ENCODE results near the gene TNNC2.

The TNNC2 gene

DNA sequence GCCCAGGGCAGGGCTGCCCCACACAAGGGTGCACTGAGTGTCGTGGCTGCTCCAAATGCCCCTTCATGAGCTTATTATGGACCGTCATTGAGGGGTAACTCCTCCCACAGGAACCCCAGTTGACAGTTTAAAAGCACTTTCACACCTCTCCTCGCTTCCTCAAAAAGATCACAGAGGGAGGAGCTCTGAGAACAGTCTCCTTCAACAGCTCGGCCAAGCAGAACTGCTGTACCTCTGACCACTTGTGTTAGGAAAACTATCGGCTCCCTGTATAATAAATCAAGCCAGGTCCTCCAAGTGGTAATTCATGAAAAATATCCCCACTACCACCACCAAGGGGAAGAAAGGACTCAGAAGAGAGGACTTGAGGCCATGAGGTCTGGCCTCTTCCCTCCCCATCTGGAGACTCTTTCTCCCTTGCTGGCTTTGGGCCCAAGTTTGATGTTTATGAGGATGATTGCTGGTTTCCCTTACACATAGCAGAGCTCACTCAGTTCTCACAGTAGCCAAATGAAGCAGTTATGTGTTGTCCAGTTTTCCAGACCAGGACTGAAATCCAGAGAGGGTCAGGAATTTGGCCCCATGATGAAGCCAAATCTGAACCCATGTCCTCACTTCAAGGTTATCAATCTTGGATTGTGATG is 15.2 kb upstream of the TNNC2 start:
- H3K27ac ChIP-seq (ENCODE audit: low read depth, low read length): no peak overlapping the region
- no peak overlapping the region for H2BK5ac ChIP-seq (ENCODE audit: low read length)
- H3K36me3 ChIP-seq (ENCODE audit: control insufficient read depth, insufficient read depth, low read length): peaks cover 2% of the 10 kb centered on the region
- no peak overlapping the region for H2BK15ac ChIP-seq (replicated peaks; ENCODE audit: low read depth)
- no peak overlapping the region for H3K4ac ChIP-seq (ENCODE audit: low read depth, low read length)
- no peak overlapping the region for H4K5ac ChIP-seq (ENCODE audit: low read length)
- H3K23ac ChIP-seq (ENCODE audit: low read length): no peak overlapping the region
- no peaks in the 10 kb centered on the region for H3K79me1 ChIP-seq (ENCODE audit: low read length)
- H2AK5ac ChIP-seq (ENCODE audit: low read length): no peak overlapping the region
- H4K8ac ChIP-seq (ENCODE audit: low read depth, low read length): no peak overlapping the region
- no peak for DNase-seq
- H2BK120ac ChIP-seq (ENCODE audit: low read depth, low read length): no peak overlapping the region
- no peak overlapping the region for H3K56ac ChIP-seq (ENCODE audit: low read length)
- H3K9ac ChIP-seq (ENCODE audit: low read length): no peak overlapping the region
- H3K27me3 ChIP-seq (ENCODE audit: insufficient read depth, low read length, poor library complexity): no peaks in the 10 kb centered on the region
- H3K4me1 ChIP-seq (ENCODE audit: control insufficient read depth, low read depth, low read length): no peaks in the 10 kb centered on the region
- H3K4me3 ChIP-seq (ENCODE audit: low read length): no peak overlapping the region
- no CpG with 5 or more reads among the region's 5 CpGs for WGBS (ENCODE audit: extremely low coverage, insufficient coverage, low lambda C conversion rate)
- no peak overlapping the region for H3K18ac ChIP-seq (ENCODE audit: low read length)
- no peaks in the 10 kb centered on the region for H3K79me2 ChIP-seq (ENCODE audit: control insufficient read depth, insufficient read depth, low read length)
- no peak overlapping the region for H3K4me2 ChIP-seq (ENCODE audit: low read length)

DNA sequence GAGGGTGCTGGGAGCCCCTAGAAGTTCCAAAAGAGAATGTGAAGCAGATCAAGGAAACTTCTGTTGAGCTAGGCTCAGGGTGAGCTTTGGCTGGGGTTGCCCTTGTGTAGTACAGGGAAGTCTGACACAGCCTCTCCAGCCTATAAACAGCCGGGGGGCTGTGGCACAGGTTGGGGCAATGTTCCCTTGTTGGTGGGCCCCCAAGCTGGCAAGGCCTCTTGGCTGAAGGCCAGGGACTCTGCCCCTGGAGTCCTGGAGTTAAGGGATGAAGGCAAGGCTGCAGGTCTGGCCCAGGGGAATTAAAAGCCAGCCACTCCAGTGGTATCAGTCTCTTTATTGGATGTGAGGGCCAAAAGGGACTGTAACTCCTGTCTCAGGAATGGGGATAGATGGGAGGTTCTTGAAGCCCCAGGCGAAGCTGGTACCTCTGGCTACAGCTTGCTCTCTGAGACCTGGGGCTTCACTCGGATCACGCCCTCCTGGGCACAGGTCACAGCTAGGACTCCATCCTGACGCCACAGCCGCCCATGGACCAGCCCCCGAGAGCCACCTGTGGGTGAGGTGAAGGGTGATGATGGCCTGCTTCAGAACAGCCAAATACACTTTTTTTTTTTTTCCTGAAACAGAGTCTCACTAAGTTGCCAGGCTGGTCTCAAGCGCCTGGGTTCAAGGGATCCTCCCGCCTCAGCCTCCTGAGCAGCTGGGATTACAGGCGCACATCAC is 14.5 kb upstream of the TNNC2 start:
- H3K79me2 ChIP-seq (ENCODE audit: control insufficient read depth, insufficient read depth, low read length): no peaks in the 10 kb centered on the region
- H3K79me1 ChIP-seq (ENCODE audit: low read length): no peaks in the 10 kb centered on the region
- no peak overlapping the region for H2BK120ac ChIP-seq (ENCODE audit: low read depth, low read length)
- no peak overlapping the region for H2BK15ac ChIP-seq (replicated peaks; ENCODE audit: low read depth)
- H3K4ac ChIP-seq (ENCODE audit: low read depth, low read length): no peak overlapping the region
- no peak overlapping the region for H4K8ac ChIP-seq (ENCODE audit: low read depth, low read length)
- H3K23ac ChIP-seq (ENCODE audit: low read length): no peak overlapping the region
- H2AK5ac ChIP-seq (ENCODE audit: low read length): no peak overlapping the region
- H3K4me3 ChIP-seq (ENCODE audit: low read length): no peak overlapping the region
- H3K9ac ChIP-seq (ENCODE audit: low read length): no peak overlapping the region
- H4K5ac ChIP-seq (ENCODE audit: low read length): no peak overlapping the region
- no peaks in the 10 kb centered on the region for H3K27me3 ChIP-seq (ENCODE audit: insufficient read depth, low read length, poor library complexity)
- H3K56ac ChIP-seq (ENCODE audit: low read length): no peak overlapping the region
- H3K18ac ChIP-seq (ENCODE audit: low read length): no peak overlapping the region
- no peak overlapping the region for H2BK5ac ChIP-seq (ENCODE audit: low read length)
- H3K4me2 ChIP-seq (ENCODE audit: low read length): no peak overlapping the region
- WGBS (ENCODE audit: extremely low coverage, insufficient coverage, low lambda C conversion rate): no CpG with 5 or more reads among the region's 10 CpGs
- H3K4me1 ChIP-seq (ENCODE audit: control insufficient read depth, low read depth, low read length): no peaks in the 10 kb centered on the region
- H3K27ac ChIP-seq (ENCODE audit: low read depth, low read length): no peak overlapping the region
- DNase-seq: no peak
- peaks cover 2% of the 10 kb centered on the region for H3K36me3 ChIP-seq (ENCODE audit: control insufficient read depth, insufficient read depth, low read length)

DNA sequence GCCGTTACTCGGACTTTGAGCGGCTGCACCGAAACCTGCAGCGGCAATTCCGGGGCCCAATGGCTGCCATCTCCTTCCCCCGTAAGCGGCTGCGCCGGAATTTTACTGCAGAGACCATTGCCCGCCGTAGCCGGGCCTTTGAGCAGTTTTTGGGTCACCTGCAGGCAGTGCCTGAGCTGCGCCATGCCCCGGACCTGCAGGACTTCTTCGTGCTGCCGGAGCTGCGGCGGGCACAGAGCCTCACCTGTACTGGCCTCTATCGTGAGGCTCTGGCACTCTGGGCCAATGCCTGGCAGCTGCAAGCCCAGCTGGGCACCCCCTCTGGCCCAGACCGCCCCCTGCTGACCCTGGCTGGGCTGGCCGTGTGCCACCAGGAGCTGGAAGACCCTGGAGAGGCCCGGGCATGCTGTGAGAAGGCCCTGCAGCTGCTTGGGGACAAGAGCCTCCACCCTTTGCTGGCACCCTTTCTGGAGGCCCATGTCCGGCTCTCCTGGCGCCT is 13.6 kb upstream of the TNNC2 start:
- no peak overlapping the region for H3K4me3 ChIP-seq (ENCODE audit: low read length)
- no peak overlapping the region for H3K23ac ChIP-seq (ENCODE audit: low read length)
- no peak overlapping the region for H2BK15ac ChIP-seq (replicated peaks; ENCODE audit: low read depth)
- H2BK5ac ChIP-seq (ENCODE audit: low read length): no peak overlapping the region
- no CpG with 5 or more reads among the region's 25 CpGs for WGBS (ENCODE audit: extremely low coverage, insufficient coverage, low lambda C conversion rate)
- no peak overlapping the region for H3K18ac ChIP-seq (ENCODE audit: low read length)
- no peak overlapping the region for H4K5ac ChIP-seq (ENCODE audit: low read length)
- no peaks in the 10 kb centered on the region for H3K79me1 ChIP-seq (ENCODE audit: low read length)
- H3K9ac ChIP-seq (ENCODE audit: low read length): no peak overlapping the region
- no peak overlapping the region for H3K56ac ChIP-seq (ENCODE audit: low read length)
- H3K4me2 ChIP-seq (ENCODE audit: low read length): no peak overlapping the region
- H2AK5ac ChIP-seq (ENCODE audit: low read length): no peak overlapping the region
- DNase-seq: no peak
- H3K36me3 ChIP-seq (ENCODE audit: control insufficient read depth, insufficient read depth, low read length): peaks cover 2% of the 10 kb centered on the region
- H4K8ac ChIP-seq (ENCODE audit: low read depth, low read length): no peak overlapping the region
- H3K4me1 ChIP-seq (ENCODE audit: control insufficient read depth, low read depth, low read length): no peaks in the 10 kb centered on the region
- H3K27me3 ChIP-seq (ENCODE audit: insufficient read depth, low read length, poor library complexity): no peaks in the 10 kb centered on the region
- no peak overlapping the region for H3K27ac ChIP-seq (ENCODE audit: low read depth, low read length)
- no peak overlapping the region for H3K4ac ChIP-seq (ENCODE audit: low read depth, low read length)
- H3K79me2 ChIP-seq (ENCODE audit: control insufficient read depth, insufficient read depth, low read length): no peaks in the 10 kb centered on the region
- H2BK120ac ChIP-seq (ENCODE audit: low read depth, low read length): no peak overlapping the region

DNA sequence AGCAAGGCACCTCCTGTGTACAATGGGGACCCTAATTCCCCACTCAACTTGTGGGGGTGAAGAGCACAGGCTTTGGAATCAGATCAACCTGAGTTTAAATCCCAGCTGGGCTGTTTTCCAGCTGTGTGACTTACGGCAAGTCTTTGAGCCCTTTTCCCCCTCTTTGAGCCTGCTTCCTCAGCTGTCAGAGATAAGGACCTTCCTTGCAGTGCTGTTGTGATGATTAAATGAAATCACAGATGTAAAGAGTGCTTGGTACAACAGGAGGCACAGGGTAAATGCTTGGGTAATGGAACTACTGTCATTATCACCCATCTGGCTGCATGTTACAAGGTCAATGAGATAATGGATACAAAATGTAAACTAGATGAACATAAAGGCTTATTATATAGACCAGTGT is 9.7 kb upstream of the TNNC2 start:
- Histone ChIP-seq H3K4ac (ENCODE audit: low read depth, low read length) (no peak overlapping the region), H3K18ac (ENCODE audit: low read length) (no peak overlapping the region), H3K56ac (ENCODE audit: low read length) (no peak overlapping the region), H3K9ac (ENCODE audit: low read length) (no peak overlapping the region), H3K4me3 (ENCODE audit: low read length) (no peak overlapping the region), H2BK15ac (replicated peaks; ENCODE audit: low read depth) (no peak overlapping the region), H3K27me3 (ENCODE audit: insufficient read depth, low read length, poor library complexity) (no peaks in the 10 kb centered on the region), H3K79me2 (ENCODE audit: control insufficient read depth, insufficient read depth, low read length) (no peaks in the 10 kb centered on the region), H4K8ac (ENCODE audit: low read depth, low read length) (no peak overlapping the region), H3K27ac (ENCODE audit: low read depth, low read length) (no peak overlapping the region), H3K79me1 (ENCODE audit: low read length) (no peaks in the 10 kb centered on the region), H3K4me1 (ENCODE audit: control insufficient read depth, low read depth, low read length) (no peaks in the 10 kb centered on the region), H2BK5ac (ENCODE audit: low read length) (no peak overlapping the region), H3K4me2 (ENCODE audit: low read length) (no peak overlapping the region), H2AK5ac (ENCODE audit: low read length) (no peak overlapping the region), H3K36me3 (ENCODE audit: control insufficient read depth, insufficient read depth, low read length) (peaks cover 2% of the 10 kb centered on the region), H2BK120ac (ENCODE audit: low read depth, low read length) (no peak overlapping the region), H3K23ac (ENCODE audit: low read length) (no peak overlapping the region), H4K5ac (ENCODE audit: low read length) (no peak overlapping the region)
- WGBS (ENCODE audit: extremely low coverage, insufficient coverage, low lambda C conversion rate): no CpG with 5 or more reads among the region's 1 CpG
- DNase-seq: no peak

DNA sequence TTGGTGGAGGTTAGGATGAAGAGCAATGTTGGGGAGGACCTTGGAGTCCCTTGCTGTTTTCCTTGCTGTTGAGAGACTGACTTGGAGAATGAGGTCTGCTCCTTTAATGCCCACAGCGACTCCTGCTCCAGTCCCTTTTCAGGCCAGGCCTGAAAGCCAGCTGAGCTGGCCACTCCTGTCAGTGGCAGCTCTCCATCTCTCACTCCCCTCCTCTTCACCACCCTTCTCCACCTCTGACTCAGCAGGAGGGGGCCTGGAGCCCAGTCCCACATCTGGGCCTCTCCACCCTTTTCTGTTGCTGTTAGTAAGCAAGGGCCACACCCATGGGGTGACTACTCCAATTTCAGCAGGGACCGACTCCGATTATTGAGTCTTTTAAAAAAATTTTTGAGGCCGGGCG is 8.7 kb upstream of the TNNC2 start:
- H4K5ac ChIP-seq (ENCODE audit: low read length): no peak overlapping the region
- no peak overlapping the region for H3K27ac ChIP-seq (ENCODE audit: low read depth, low read length)
- no peak overlapping the region for H4K8ac ChIP-seq (ENCODE audit: low read depth, low read length)
- no peak overlapping the region for H3K4me3 ChIP-seq (ENCODE audit: low read length)
- WGBS (ENCODE audit: extremely low coverage, insufficient coverage, low lambda C conversion rate): no CpG with 5 or more reads among the region's 5 CpGs
- H3K56ac ChIP-seq (ENCODE audit: low read length): no peak overlapping the region
- no peak overlapping the region for H2BK120ac ChIP-seq (ENCODE audit: low read depth, low read length)
- no peak overlapping the region for H3K18ac ChIP-seq (ENCODE audit: low read length)
- no peak overlapping the region for H2BK5ac ChIP-seq (ENCODE audit: low read length)
- no peaks in the 10 kb centered on the region for H3K79me2 ChIP-seq (ENCODE audit: control insufficient read depth, insufficient read depth, low read length)
- H3K36me3 ChIP-seq (ENCODE audit: control insufficient read depth, insufficient read depth, low read length): no peaks in the 10 kb centered on the region
- H2AK5ac ChIP-seq (ENCODE audit: low read length): no peak overlapping the region
- H3K9ac ChIP-seq (ENCODE audit: low read length): no peak overlapping the region
- no peak overlapping the region for H3K4me2 ChIP-seq (ENCODE audit: low read length)
- no peak overlapping the region for H2BK15ac ChIP-seq (replicated peaks; ENCODE audit: low read depth)
- no peak for DNase-seq
- H3K4ac ChIP-seq (ENCODE audit: low read depth, low read length): no peak overlapping the region
- no peak overlapping the region for H3K23ac ChIP-seq (ENCODE audit: low read length)
- no peaks in the 10 kb centered on the region for H3K79me1 ChIP-seq (ENCODE audit: low read length)
- no peaks in the 10 kb centered on the region for H3K27me3 ChIP-seq (ENCODE audit: insufficient read depth, low read length, poor library complexity)
- no peaks in the 10 kb centered on the region for H3K4me1 ChIP-seq (ENCODE audit: control insufficient read depth, low read depth, low read length)
